ENCODE results near the gene CACNG7.

DNA sequence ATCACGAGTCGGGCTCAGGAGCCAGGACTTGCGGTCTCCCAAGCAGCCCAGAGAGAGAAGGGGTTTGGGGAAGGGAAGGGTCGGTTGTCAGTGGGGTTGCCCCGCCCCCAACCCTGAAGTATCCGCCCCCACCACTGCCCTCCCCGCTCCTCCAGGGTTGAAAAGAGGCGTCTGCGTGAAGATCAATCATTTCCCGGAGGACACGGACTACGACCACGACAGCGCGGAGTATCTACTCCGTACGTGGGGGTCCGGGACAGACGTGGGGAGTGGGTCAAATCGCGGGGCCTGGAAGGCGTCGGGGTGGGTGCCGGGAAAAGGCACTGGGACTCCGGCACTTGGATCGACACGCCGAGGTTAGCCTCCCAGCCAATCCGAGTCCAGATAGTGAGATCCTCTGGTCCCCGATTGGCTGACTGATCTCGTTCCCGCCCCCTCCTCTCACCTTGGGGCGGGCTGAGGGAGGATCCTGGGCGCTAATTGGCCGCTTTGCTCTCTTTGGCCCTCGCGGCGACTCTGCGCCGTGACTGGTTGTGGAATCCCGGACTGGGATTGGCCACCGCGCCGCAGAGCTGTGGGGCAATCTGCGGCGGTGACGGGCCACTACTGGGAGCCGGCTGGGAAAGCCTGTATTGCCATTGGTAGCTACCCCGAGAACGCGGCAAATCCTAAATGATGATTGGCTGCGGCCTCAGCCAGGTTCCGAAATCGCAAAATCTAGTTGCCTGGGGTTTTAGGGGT, 69.1 kb downstream of the CACNG7 start:
- no peak for TF ChIP-seq POLR2A (IDR thresholded peaks at IDR 0.05)
- TF ChIP-seq, protein P1, sequence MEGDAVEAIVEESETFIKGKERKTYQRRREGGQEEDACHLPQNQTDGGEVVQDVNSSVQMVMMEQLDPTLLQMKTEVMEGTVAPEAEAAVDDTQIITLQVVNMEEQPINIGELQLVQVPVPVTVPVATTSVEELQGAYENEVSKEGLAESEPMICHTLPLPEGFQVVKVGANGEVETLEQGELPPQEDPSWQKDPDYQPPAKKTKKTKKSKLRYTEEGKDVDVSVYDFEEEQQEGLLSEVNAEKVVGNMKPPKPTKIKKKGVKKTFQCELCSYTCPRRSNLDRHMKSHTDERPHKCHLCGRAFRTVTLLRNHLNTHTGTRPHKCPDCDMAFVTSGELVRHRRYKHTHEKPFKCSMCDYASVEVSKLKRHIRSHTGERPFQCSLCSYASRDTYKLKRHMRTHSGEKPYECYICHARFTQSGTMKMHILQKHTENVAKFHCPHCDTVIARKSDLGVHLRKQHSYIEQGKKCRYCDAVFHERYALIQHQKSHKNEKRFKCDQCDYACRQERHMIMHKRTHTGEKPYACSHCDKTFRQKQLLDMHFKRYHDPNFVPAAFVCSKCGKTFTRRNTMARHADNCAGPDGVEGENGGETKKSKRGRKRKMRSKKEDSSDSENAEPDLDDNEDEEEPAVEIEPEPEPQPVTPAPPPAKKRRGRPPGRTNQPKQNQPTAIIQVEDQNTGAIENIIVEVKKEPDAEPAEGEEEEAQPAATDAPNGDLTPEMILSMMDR (IDR thresholded peaks at IDR 0.05) = no peak
